ENCODE measurements around the gene ZBED1. TPM values are rescaled to one million over a fixed set of nuclear protein-coding genes. Genes with fewer than 3 reads are reported as not detected.

The ZBED1 gene
- total and polyA plus RNA-seq, 4 donors: 15.9 to 49.0 (median 26.9) TPM

DNA sequence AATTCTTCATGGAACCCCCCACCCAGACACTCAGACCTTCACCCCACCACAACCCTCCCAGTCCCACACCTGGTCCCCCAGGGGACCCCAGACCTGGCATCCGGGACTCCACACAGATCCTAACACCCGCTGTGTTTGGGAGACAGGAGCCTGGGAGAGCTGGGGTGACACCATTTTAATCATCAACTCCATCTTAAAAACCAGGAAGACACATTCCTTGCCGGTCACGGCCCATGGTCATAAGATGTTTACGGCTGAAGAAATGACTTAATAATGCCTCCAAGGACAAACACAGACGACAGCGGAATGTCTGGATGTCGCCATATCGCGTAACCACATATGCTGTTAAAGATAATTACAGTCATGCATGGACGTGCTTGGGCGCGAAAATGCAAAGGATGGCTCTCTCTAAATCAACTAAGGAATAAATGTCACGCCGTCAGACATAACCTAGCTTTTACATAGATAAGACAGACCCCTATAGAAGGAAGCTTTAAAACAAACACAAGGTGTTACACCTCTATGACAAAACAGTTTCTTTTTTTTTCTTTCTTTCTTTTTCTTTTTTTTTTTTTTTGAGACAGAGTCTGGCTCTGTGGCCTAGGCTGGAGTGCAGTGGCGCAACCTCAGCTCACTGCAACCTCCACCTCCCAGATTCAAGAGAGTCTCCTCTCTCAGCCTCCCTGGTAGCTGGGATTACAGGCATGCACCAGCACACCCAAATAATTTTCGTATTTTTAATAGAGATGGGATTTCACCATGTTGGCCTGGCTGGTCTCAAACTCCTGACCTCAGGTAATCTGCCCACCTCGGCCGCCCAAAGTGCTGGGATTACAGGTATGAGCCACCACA, 2.1 kb upstream of the ZBED1 start:
- DNase-seq (ENCODE audit: low spot score): no peak
- WGBS: 69% methylated on average over 19 of the region's 19 CpGs

More for the DNA sequence above, 2.1 kb upstream of the ZBED1 start:
- Histone ChIP-seq H3K9me3 (ENCODE audit: control insufficient read depth in 4 of 4, low read length in 3 of 4) (no peaks in the 10 kb centered on the region), H3K4me3 (ENCODE audit: low read depth in 1 of 3, low read length in 3 of 3) (no peak overlapping the region), H3K27ac (ENCODE audit: low read depth in 1 of 2, low read length in 2 of 2) (no peak overlapping the region), H3K36me3 (ENCODE audit: control insufficient read depth in 4 of 4, insufficient read depth in 3 of 4, low read depth in 1 of 4, low read length in 3 of 4) (no peaks in the 10 kb centered on the region), H3K4me1 (ENCODE audit: control insufficient read depth in 4 of 4, insufficient read depth in 4 of 4, low read length in 3 of 4) (peaks cover 7 to 18% (median 13%) of the 10 kb centered on the region in 4 donors), H3K27me3 (ENCODE audit: control insufficient read depth in 4 of 4, insufficient read depth in 4 of 4, low read length in 3 of 4) (no peaks in the 10 kb centered on the region), H3K9ac (ENCODE audit: low read depth in 1 of 2, low read length in 2 of 2) (no peak overlapping the region)
- TF ChIP-seq, protein P1, sequence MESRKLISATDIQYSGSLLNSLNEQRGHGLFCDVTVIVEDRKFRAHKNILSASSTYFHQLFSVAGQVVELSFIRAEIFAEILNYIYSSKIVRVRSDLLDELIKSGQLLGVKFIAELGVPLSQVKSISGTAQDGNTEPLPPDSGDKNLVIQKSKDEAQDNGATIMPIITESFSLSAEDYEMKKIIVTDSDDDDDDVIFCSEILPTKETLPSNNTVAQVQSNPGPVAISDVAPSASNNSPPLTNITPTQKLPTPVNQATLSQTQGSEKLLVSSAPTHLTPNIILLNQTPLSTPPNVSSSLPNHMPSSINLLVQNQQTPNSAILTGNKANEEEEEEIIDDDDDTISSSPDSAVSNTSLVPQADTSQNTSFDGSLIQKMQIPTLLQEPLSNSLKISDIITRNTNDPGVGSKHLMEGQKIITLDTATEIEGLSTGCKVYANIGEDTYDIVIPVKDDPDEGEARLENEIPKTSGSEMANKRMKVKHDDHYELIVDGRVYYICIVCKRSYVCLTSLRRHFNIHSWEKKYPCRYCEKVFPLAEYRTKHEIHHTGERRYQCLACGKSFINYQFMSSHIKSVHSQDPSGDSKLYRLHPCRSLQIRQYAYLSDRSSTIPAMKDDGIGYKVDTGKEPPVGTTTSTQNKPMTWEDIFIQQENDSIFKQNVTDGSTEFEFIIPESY (IDR thresholded peaks at IDR 0.05): no peak
- TF ChIP-seq, protein P2, sequence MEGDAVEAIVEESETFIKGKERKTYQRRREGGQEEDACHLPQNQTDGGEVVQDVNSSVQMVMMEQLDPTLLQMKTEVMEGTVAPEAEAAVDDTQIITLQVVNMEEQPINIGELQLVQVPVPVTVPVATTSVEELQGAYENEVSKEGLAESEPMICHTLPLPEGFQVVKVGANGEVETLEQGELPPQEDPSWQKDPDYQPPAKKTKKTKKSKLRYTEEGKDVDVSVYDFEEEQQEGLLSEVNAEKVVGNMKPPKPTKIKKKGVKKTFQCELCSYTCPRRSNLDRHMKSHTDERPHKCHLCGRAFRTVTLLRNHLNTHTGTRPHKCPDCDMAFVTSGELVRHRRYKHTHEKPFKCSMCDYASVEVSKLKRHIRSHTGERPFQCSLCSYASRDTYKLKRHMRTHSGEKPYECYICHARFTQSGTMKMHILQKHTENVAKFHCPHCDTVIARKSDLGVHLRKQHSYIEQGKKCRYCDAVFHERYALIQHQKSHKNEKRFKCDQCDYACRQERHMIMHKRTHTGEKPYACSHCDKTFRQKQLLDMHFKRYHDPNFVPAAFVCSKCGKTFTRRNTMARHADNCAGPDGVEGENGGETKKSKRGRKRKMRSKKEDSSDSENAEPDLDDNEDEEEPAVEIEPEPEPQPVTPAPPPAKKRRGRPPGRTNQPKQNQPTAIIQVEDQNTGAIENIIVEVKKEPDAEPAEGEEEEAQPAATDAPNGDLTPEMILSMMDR (IDR thresholded peaks at IDR 0.05; ENCODE audit: low read depth, low read length, missing input control): no peak
- TF ChIP-seq RXRA (IDR thresholded peaks at IDR 0.05) (no peak), SP1 (IDR thresholded peaks at IDR 0.05) (no peak), TAF1 (conservative IDR thresholded peaks at IDR 0.05) (no peak), EGR1 (IDR thresholded peaks at IDR 0.05; ENCODE audit: low read depth in 2 of 2) (no peak), RAD21 (IDR thresholded peaks at IDR 0.05) (no peak), YY1 (IDR thresholded peaks at IDR 0.05) (no peak), NR2F2 (IDR thresholded peaks at IDR 0.05) (no peak), HNF4A (conservative IDR thresholded peaks at IDR 0.05) (no peak), JUND (IDR thresholded peaks at IDR 0.05) (no peak)
- TF ChIP-seq, protein P3, sequence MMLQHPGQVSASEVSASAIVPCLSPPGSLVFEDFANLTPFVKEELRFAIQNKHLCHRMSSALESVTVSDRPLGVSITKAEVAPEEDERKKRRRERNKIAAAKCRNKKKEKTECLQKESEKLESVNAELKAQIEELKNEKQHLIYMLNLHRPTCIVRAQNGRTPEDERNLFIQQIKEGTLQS (IDR thresholded peaks at IDR 0.05): no peak
- TF ChIP-seq, protein P4, sequence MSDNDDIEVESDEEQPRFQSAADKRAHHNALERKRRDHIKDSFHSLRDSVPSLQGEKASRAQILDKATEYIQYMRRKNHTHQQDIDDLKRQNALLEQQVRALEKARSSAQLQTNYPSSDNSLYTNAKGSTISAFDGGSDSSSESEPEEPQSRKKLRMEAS (IDR thresholded peaks at IDR 0.05): no peak
- TF ChIP-seq, protein P5, sequence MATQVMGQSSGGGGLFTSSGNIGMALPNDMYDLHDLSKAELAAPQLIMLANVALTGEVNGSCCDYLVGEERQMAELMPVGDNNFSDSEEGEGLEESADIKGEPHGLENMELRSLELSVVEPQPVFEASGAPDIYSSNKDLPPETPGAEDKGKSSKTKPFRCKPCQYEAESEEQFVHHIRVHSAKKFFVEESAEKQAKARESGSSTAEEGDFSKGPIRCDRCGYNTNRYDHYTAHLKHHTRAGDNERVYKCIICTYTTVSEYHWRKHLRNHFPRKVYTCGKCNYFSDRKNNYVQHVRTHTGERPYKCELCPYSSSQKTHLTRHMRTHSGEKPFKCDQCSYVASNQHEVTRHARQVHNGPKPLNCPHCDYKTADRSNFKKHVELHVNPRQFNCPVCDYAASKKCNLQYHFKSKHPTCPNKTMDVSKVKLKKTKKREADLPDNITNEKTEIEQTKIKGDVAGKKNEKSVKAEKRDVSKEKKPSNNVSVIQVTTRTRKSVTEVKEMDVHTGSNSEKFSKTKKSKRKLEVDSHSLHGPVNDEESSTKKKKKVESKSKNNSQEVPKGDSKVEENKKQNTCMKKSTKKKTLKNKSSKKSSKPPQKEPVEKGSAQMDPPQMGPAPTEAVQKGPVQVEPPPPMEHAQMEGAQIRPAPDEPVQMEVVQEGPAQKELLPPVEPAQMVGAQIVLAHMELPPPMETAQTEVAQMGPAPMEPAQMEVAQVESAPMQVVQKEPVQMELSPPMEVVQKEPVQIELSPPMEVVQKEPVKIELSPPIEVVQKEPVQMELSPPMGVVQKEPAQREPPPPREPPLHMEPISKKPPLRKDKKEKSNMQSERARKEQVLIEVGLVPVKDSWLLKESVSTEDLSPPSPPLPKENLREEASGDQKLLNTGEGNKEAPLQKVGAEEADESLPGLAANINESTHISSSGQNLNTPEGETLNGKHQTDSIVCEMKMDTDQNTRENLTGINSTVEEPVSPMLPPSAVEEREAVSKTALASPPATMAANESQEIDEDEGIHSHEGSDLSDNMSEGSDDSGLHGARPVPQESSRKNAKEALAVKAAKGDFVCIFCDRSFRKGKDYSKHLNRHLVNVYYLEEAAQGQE (IDR thresholded peaks at IDR 0.05): no peak
